Kidney tubule cell (primary cell): Measurements from ENCODE around the gene ABCD3.

ENCODE experiments used
- DNase-seq: peaks from one replicate; pipeline ENCODE4 v3.0.0-alpha.2; 2018; ENCODE audit warnings: low spot score

ABCD3 gene

GRCh38 chr1:94463056-94463764, 45.0 kb downstream of the ABCD3 start:
- DNase-seq, result no peak

- peak; percentile 68 for DNase-seq
These were observed 45.7 kb downstream of the ABCD3 start for GRCh38 chr1:94463765-94464330.

GRCh38 chr1:94468708-94469107, 50.5 kb downstream of the ABCD3 start:
- no peak for DNase-seq

- DNase-seq, result peak; percentile 22
These were observed 53.1 kb downstream of the ABCD3 start for GRCh38 chr1:94471271-94471670.

GRCh38 chr1:94475232-94475631, 57.0 kb downstream of the ABCD3 start:
- DNase-seq, result no peak

- no peak for DNase-seq
These were observed 61.5 kb downstream of the ABCD3 start for GRCh38 chr1:94479682-94480081.

- DNase-seq, result peak; percentile 75
These were observed 63.3 kb downstream of the ABCD3 start for GRCh38 chr1:94481473-94481933.

- no peak for DNase-seq
These were observed 68.8 kb downstream of the ABCD3 start for GRCh38 chr1:94486990-94487389.

- DNase-seq, result no peak
These were observed 72.4 kb downstream of the ABCD3 start for GRCh38 chr1:94490556-94490955.

- DNase-seq, result peak; percentile 3
These were observed 78.0 kb downstream of the ABCD3 start for GRCh38 chr1:94496076-94496755.

- no peak for DNase-seq
These were observed 83.2 kb downstream of the ABCD3 start for GRCh38 chr1:94501426-94501825.

- no peak for DNase-seq
These were observed 83.7 kb downstream of the ABCD3 start for GRCh38 chr1:94501935-94502334.

- DNase-seq, result no peak
These were observed 85.0 kb downstream of the ABCD3 start for GRCh38 chr1:94503153-94503552.

- DNase-seq, result no peak
These were observed 86.4 kb downstream of the ABCD3 start for GRCh38 chr1:94504601-94505000.

GRCh38 chr1:94512816-94513215, 94.6 kb downstream of the ABCD3 start:
- DNase-seq, result no peak

GRCh38 chr1:94514095-94514727, 96.0 kb downstream of the ABCD3 start:
- DNase-seq, result peak; percentile 51

- DNase-seq, result no peak
These were observed 97.2 kb downstream of the ABCD3 start for GRCh38 chr1:94515296-94515947.

GRCh38 chr1:94519351-94519750, 101.2 kb downstream of the ABCD3 start:
- DNase-seq, result no peak

GRCh38 chr1:94522304-94522703, 104.1 kb downstream of the ABCD3 start:
- peak; percentile 62 for DNase-seq

- no peak for DNase-seq
These were observed 106.3 kb downstream of the ABCD3 start for GRCh38 chr1:94524531-94524930.

- DNase-seq, result no peak
These were observed 108.2 kb downstream of the ABCD3 start for GRCh38 chr1:94526152-94526980.
